ENCODE results near the gene DNMBP. TPM values are rescaled to one million over a fixed set of nuclear protein-coding genes. Genes with fewer than 3 reads are reported as not detected.

The DNMBP gene
- total and polyA plus RNA-seq, 2 experiments from 2014 or later: 13.4 to 31.2 TPM

DNA sequence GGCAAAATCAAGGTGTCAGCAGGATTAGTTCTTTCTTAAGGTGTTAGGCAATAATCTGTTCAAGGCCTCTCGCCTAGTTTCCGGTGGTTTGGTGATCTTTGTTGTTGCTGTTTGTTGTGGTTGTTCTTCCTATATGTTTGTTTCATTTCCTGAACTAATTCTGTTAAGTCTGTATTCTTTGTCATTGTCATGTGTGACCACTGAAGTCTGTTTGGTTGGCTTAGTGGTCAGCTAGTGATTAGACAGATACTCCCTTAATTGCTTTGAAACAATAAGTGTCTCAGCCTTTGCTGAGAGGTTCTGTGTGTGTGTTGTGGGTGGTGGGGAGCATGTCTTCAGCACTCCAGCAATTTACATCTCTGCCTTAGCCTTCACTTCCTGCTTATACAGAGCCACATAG is 181.3 kb downstream of the DNMBP start (continued):
- TF ChIP-seq ZNF331 (CRISPR knock-in tag; IDR thresholded peaks at IDR 0.05; ENCODE audit: low read depth) (no peak), ZNF114 (CRISPR knock-in tag; IDR thresholded peaks at IDR 0.05) (no peak)

DNA sequence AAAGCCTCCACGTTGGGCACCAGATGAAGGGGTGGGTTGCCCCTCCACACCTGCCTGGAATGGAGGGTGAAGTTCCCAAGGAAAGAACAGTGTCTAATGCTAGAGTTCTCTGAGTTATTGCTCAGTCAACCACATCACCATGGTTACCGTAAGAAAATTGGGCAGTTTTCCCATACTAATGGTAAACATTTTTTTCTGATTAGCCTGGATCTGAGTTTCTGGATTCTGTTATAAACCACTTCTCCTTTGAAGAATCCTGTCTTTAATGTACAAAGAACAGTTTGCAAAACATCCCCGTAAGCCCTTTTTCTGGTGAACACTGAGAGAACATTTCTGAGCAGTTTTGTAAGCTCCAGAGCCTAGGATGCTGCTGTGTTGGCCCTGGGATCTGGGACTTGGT is 181.8 kb downstream of the DNMBP start:
- Histone ChIP-seq H4K20me1 (replicated peaks; ENCODE audit: insufficient read depth) (no peaks in the 10 kb centered on the region), H3K4me2 (no peak overlapping the region), H3K9me2 (ENCODE audit: insufficient read depth) (0 out of 2 replicates have a peak, but pooled peaks cover 7% of the 10 kb centered on the region), H3K27ac (ENCODE audit: low read depth) (no peak overlapping the region), H3F3A (replicated peaks; ENCODE audit: low read depth) (no peaks in the 10 kb centered on the region), H2AFZ (no peak overlapping the region), H3K4me3 (no peak overlapping the region), H3K79me2 (replicated peaks; ENCODE audit: insufficient read depth) (no peaks in the 10 kb centered on the region), H3K4me1 (ENCODE audit: insufficient read depth) (no peaks in the 10 kb centered on the region), H3K27me3 (ENCODE audit: insufficient read depth) (no peaks in the 10 kb centered on the region), H3K36me3 (ENCODE audit: insufficient read depth) (no peaks in the 10 kb centered on the region)
- no peak for TF ChIP-seq ZNF114 (CRISPR knock-in tag; IDR thresholded peaks at IDR 0.05)
- TF ChIP-seq EZH2 (IDR thresholded peaks at IDR 0.05; ENCODE audit: low read depth, unreplicated experiment): no peak
- TF ChIP-seq CREB1 (CRISPR knock-in tag; IDR thresholded peaks at IDR 0.05; ENCODE audit: low read depth): no peak
- no peak for TF ChIP-seq JUNB (IDR thresholded peaks at IDR 0.05; ENCODE audit: unreplicated experiment)
- TF ChIP-seq, protein P1, sequence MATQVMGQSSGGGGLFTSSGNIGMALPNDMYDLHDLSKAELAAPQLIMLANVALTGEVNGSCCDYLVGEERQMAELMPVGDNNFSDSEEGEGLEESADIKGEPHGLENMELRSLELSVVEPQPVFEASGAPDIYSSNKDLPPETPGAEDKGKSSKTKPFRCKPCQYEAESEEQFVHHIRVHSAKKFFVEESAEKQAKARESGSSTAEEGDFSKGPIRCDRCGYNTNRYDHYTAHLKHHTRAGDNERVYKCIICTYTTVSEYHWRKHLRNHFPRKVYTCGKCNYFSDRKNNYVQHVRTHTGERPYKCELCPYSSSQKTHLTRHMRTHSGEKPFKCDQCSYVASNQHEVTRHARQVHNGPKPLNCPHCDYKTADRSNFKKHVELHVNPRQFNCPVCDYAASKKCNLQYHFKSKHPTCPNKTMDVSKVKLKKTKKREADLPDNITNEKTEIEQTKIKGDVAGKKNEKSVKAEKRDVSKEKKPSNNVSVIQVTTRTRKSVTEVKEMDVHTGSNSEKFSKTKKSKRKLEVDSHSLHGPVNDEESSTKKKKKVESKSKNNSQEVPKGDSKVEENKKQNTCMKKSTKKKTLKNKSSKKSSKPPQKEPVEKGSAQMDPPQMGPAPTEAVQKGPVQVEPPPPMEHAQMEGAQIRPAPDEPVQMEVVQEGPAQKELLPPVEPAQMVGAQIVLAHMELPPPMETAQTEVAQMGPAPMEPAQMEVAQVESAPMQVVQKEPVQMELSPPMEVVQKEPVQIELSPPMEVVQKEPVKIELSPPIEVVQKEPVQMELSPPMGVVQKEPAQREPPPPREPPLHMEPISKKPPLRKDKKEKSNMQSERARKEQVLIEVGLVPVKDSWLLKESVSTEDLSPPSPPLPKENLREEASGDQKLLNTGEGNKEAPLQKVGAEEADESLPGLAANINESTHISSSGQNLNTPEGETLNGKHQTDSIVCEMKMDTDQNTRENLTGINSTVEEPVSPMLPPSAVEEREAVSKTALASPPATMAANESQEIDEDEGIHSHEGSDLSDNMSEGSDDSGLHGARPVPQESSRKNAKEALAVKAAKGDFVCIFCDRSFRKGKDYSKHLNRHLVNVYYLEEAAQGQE (IDR thresholded peaks at IDR 0.05; ENCODE audit: unreplicated experiment): no peak
- no peak for TF ChIP-seq EZH2phosphoT487 (IDR thresholded peaks at IDR 0.05; ENCODE audit: unreplicated experiment)
- no peak for TF ChIP-seq POLR2AphosphoS5 (IDR thresholded peaks at IDR 0.05; ENCODE audit: low read depth)
- Mint-ChIP-seq H3K36me3 (ENCODE audit: low read depth) (no peaks in the 10 kb centered on the region), H3K27ac (no peak overlapping the region), H3K4me1 (no peaks in the 10 kb centered on the region), H3K27me3 (ENCODE audit: insufficient read depth, low read depth, poor library complexity) (peaks cover 2% of the 10 kb centered on the region), H3K9me3 (peaks cover 6% of the 10 kb centered on the region; the same call in 1 of the 3 replicates), H3K4me3 (no peak overlapping the region)
- DNase-seq (ENCODE audit: low spot score) (no peak), ATAC-seq (no peak)

Other genes with a start within 250 kb of the DNMBP start
- 0.45 and 1.0 TPM in 2 replicates for gene ABCC2, start 227.3 kb downstream of the DNMBP start, total RNA-seq (2014; rRNA removed; shearing (Covaris generic))
- gene ABCC2, start 227.3 kb downstream of the DNMBP start, polyA plus RNA-seq (2016; fragmentation: Nextera tagmentation; extraction: Ambion mirVana): 1.3 and 2.4 TPM in 2 replicates
- not detected in 2 replicates for gene CPN1, start 71.9 kb upstream of the DNMBP start, total RNA-seq (2014; rRNA removed; shearing (Covaris generic))
- gene CPN1, start 71.9 kb upstream of the DNMBP start, polyA plus RNA-seq (2016; fragmentation: Nextera tagmentation; extraction: Ambion mirVana): 0.32 TPM in 1 of 2 replicates, not detected in the other
- 16.9 and 20.4 TPM in 2 replicates for gene ERLIN1, start 176.1 kb upstream of the DNMBP start, total RNA-seq (2014; rRNA removed; shearing (Covaris generic))
- 5.8 and 7.2 TPM in 2 replicates for gene ERLIN1, start 176.1 kb upstream of the DNMBP start, polyA plus RNA-seq (2016; fragmentation: Nextera tagmentation; extraction: Ambion mirVana)
- gene CHUK, start 219.6 kb upstream of the DNMBP start, total RNA-seq (2014; rRNA removed; shearing (Covaris generic)): 24.8 and 31.5 TPM in 2 replicates
- gene CHUK, start 219.6 kb upstream of the DNMBP start, polyA plus RNA-seq (2016; fragmentation: Nextera tagmentation; extraction: Ambion mirVana): 8.5 and 10.1 TPM in 2 replicates

Data from GM23338 (cell line).